ENCODE results near the gene NME3. TPM values are rescaled to one million over a fixed set of nuclear protein-coding genes. Genes with fewer than 3 reads are reported as not detected.
A peak's percentile ranks its signal among the peaks of the same experiment; 100 is the strongest.

The NME3 gene
- total and polyA plus RNA-seq, 2 of the 13 experiments (the other 11 are each of a cell fraction or from before 2014, with no cell fraction given): 10.4 to 15.9 TPM

- Histone ChIP-seq H3K4me1 (ENCODE audit: insufficient read depth, low read length) (peaks cover 25% of the 10 kb centered on the region), H3K9me3 (ENCODE audit: low read length) (peaks cover 8% of the 10 kb centered on the region), H3K9ac (ENCODE audit: insufficient read depth, low read depth, low read length) (no peak overlapping the region), H3K36me3 (replicated peaks in 1 of 2; ENCODE audit: control insufficient read depth in 1 of 2, insufficient read depth in 2 of 2, low read length in 2 of 2) (0 out of 5 replicates have a peak, but pooled peaks cover 1 to 4% of the 10 kb centered on the region in 2 experiments), H4K20me1 (ENCODE audit: insufficient read depth, low read length) (no peaks in the 10 kb centered on the region), H3K4me3 (replicated peaks in 1 of 3; ENCODE audit: insufficient read depth in 1 of 3, low read depth in 2 of 3, low read length in 3 of 3) (peak overlapping the region in 1 of 3 experiments; percentile 75; a peak in 1 of 6 replicates), H3K4me2 (ENCODE audit: low read depth, low read length) (0 out of 2 replicates have a peak overlapping the region, but pooled peaks have one; percentile 92), H3K27me3 (ENCODE audit: control insufficient read depth in 1 of 2, insufficient read depth in 2 of 2, low read length in 2 of 2) (no peaks in the 10 kb centered on the region), H2AFZ (ENCODE audit: low read length) (no peak overlapping the region), H3K79me2 (ENCODE audit: insufficient read depth, low read length) (no peaks in the 10 kb centered on the region), H3K27ac (ENCODE audit: extremely low read length, insufficient read depth, low read length) (peak overlapping the region; percentile 65)
- WGBS (ENCODE audit: low lambda C conversion rate): 91% methylated on average over 9 of the region's 33 CpGs
- ChIA-PET POLR2A (interaction anchor here (1.2 to 5.5 kb wide), 7 partner anchors 10 to 150 kb away, joined by 3 to 57 read pairs (median 4); partner anchors contain the start of genes EME2, MRPS34, MSRB1 and NUBP2), CTCF (ENCODE audit: low intra/inter-chr PET ratio, low total read pairs) (interaction anchor here (1.7 kb wide), 1 partner anchor 20 kb away, joined by 4 read pairs; no protein-coding TSS in a partner anchor)
- FAIRE-seq (no peak), DNase-seq (ENCODE audit: low spot score) (no peak), ATAC-seq (no peak)
- no TSS peak for BruUV-seq (replicated peaks)
- no peak for TF ChIP-seq ZBTB20 (CRISPR knock-in tag; IDR thresholded peaks at IDR 0.05; ENCODE audit: borderline replicate concordance, low read depth)
- TF ChIP-seq PHF5A (CRISPR knock-in tag; IDR thresholded peaks at IDR 0.05; ENCODE audit: low read depth, unreplicated experiment): no peak
- TF ChIP-seq FOXP1 (IDR thresholded peaks at IDR 0.05): no peak
- no peak for TF ChIP-seq FOXP1 (CRISPR knock-in tag; IDR thresholded peaks at IDR 0.05)
- TF ChIP-seq MZF1 (CRISPR knock-in tag; IDR thresholded peaks at IDR 0.05; ENCODE audit: borderline replicate concordance): no peak
- TF ChIP-seq ZNF891 (CRISPR knock-in tag; IDR thresholded peaks at IDR 0.05): no peak
- no peak for TF ChIP-seq ZNF282 (IDR thresholded peaks at IDR 0.05; ENCODE audit: partially characterized antibody)
- TF ChIP-seq PRMT3 (CRISPR knock-in tag; IDR thresholded peaks at IDR 0.05; ENCODE audit: borderline replicate concordance, low read depth): no peak
- no peak for TF ChIP-seq PTBP1 (IDR thresholded peaks at IDR 0.05; ENCODE audit: low read depth, low read length, poor library complexity, severe bottlenecking)
- TF ChIP-seq ZNF784 (CRISPR knock-in tag; IDR thresholded peaks at IDR 0.05; ENCODE audit: borderline replicate concordance): no peak
- no peak for TF ChIP-seq CBX1 (IDR thresholded peaks at IDR 0.05; ENCODE audit: low read depth)
- no peak for TF ChIP-seq ZFP62 (CRISPR knock-in tag; IDR thresholded peaks at IDR 0.05)
- TF ChIP-seq SMYD3 (CRISPR knock-in tag; IDR thresholded peaks at IDR 0.05): no peak
- no peak for TF ChIP-seq EZH2 (conservative IDR thresholded peaks at IDR 0.05; ENCODE audit: low read depth, low read length)
- no peak for TF ChIP-seq SAP130 (CRISPR knock-in tag; IDR thresholded peaks at IDR 0.05; ENCODE audit: low read depth)
- TF ChIP-seq SNAPC4 (CRISPR knock-in tag; IDR thresholded peaks at IDR 0.05): no peak
- TF ChIP-seq SIN3A (IDR thresholded peaks at IDR 0.05; ENCODE audit: borderline replicate concordance, low read depth, low read length): no peak
- intact Hi-C loops (cut with micrococcal nuclease; ENCODE audit: unreplicated experiment): no loop called here
- in situ Hi-C loops (cut with HindIII; ENCODE audit: extremely low pct_ligation_motif_present, low pct_unique_long_range_greater_than_20kb): no loop called here
Observed at GRCh38 chr16:1792836-1793577, 21.7 kb upstream of the NME3 start.

All from HepG2 (cell line).